ENCODE results near the gene LY6G6F. TPM values are rescaled to one million over a fixed set of nuclear protein-coding genes. Genes with fewer than 3 reads are reported as not detected.

The LY6G6F gene
- total and polyA plus RNA-seq, 8 donors = not detected

- DNase-seq (no peak), ATAC-seq (no peak), FAIRE-seq (no peak)
- TF ChIP-seq CTCF (IDR thresholded peaks at IDR 0.05) = no peak
- Histone ChIP-seq H3K9me3 (no peaks in the 10 kb centered on the region), H3K4me3 (no peak overlapping the region), H3K27ac (no peak overlapping the region), H3K36me3 (no peaks in the 10 kb centered on the region), H3K27me3 (no peaks in the 10 kb centered on the region), H3K4me1 (no peaks in the 10 kb centered on the region)
- WGBS, 2 donors = 73 to 82% methylated on average over 5 of the region's 5 CpGs
- intact Hi-C loops (cut with DNase I) = no loop called here
These were observed 13.6 kb downstream of the LY6G6F start for GRCh38 chr6:31720196-31720770.

GRCh38 chr6:31721351-31722020 is 14.8 kb downstream of the LY6G6F start, which contains the start of gene LY6G6C:
LY6G6C (minus strand) TSS chr6:31721746; CDS start chr6:31721679, 67 bp downstream.
- Histone ChIP-seq H3K27me3 (no peaks in the 10 kb centered on the region), H3K4me1 (no peaks in the 10 kb centered on the region), H3K27ac (no peak within 1 kb of the TSS), H3K4me3 (no peak within 1 kb of the TSS), H3K36me3 (no peaks in the 10 kb centered on the region), H3K9me3 (no peaks in the 10 kb centered on the region)
- TF ChIP-seq CTCF (IDR thresholded peaks at IDR 0.05) = no peak
- DNase-seq = no peak
- WGBS, 2 donors = 61 to 76% methylated on average over 4 of the region's 4 CpGs
- intact Hi-C loops (cut with DNase I) = no loop called here
- FAIRE-seq = no peak
- no peak for ATAC-seq

- Histone ChIP-seq H3K4me1 (no peaks in the 10 kb centered on the region), H3K36me3 (no peaks in the 10 kb centered on the region), H3K27me3 (no peaks in the 10 kb centered on the region), H3K9me3 (no peaks in the 10 kb centered on the region), H3K4me3 (no peak overlapping the region), H3K27ac (no peak overlapping the region)
- 76 to 78% methylated on average over 3 of the region's 3 CpGs for WGBS, 2 donors
- intact Hi-C loops (cut with DNase I) = no loop called here
- no peak for TF ChIP-seq CTCF (IDR thresholded peaks at IDR 0.05)
- FAIRE-seq = no peak
- no peak for ATAC-seq
- no peak for DNase-seq
These were observed 15.5 kb downstream of the LY6G6F start for GRCh38 chr6:31722173-31722572.

GRCh38 chr6:31723245-31723979 is 16.7 kb downstream of the LY6G6F start, which contains the start of gene MPIG6B:
MPIG6B (plus strand) TSS chr6:31723373; CDS start chr6:31723384, 11 bp downstream.
- FAIRE-seq = no peak
- intact Hi-C loops (cut with DNase I) = no loop called here
- H3K27ac ChIP-seq = no peak within 1 kb of the TSS

More at GRCh38 chr6:31723245-31723979, 16.7 kb downstream of the LY6G6F start, which contains the start of gene MPIG6B:
- TF ChIP-seq CTCF (IDR thresholded peaks at IDR 0.05) = no peak
- 72 to 79% methylated on average over 46 of the region's 46 CpGs for WGBS, 2 donors
- H3K9me3 ChIP-seq = no peaks in the 10 kb centered on the region
- DNase-seq = no peak
- H3K4me1 ChIP-seq = no peaks in the 10 kb centered on the region
- no peak within 1 kb of the TSS for H3K4me3 ChIP-seq
- no peaks in the 10 kb centered on the region for H3K36me3 ChIP-seq
- no peak for ATAC-seq
- H3K27me3 ChIP-seq = no peaks in the 10 kb centered on the region

Data from pancreas (tissue), 10 donors.